Neural cell (in vitro differentiated cells): Measurements from ENCODE around the gene OSM. TPM values are rescaled to one million over a fixed set of nuclear protein-coding genes. Genes with fewer than 3 reads are reported as not detected.

Source experiments
- H2AFZ ChIP-seq: fragments of 200-600, 300-800 bp; sonication (generic), shearing (Covaris generic); 2 replicates; pipeline ENCODE4 v1.6.0; 2014; ENCODE audit warnings: low read depth, mild to moderate bottlenecking, antibody characterized with exemption, low read length, moderate library complexity
- H3F3A ChIP-seq: fragments of 200-600 bp; shearing (Covaris generic); 2 replicates; pipeline ENCODE4 v1.6.1; 2016; ENCODE audit warnings: mild to moderate bottlenecking, moderate library complexity, mixed read lengths, antibody characterized with exemption, low read length; ENCODE audit not compliant: insufficient read depth, poor library complexity, severe bottlenecking
- H3K27ac ChIP-seq: fragments of 200-600, 300-800 bp; sonication (generic), shearing (Covaris generic); 2 replicates; pipeline ENCODE4 v1.5.1; 2014; ENCODE audit warnings: mild to moderate bottlenecking, low read length, moderate library complexity
- H3K27me3 ChIP-seq: fragments of 300-800, 200-600 bp; sonication (generic), shearing (Covaris generic); 2 replicates; pipeline ENCODE4 v1.6.0; 2014; ENCODE audit warnings: mild to moderate bottlenecking, low read depth, low read length, moderate library complexity; ENCODE audit not compliant: insufficient read depth
- H3K36me3 ChIP-seq: fragments of 300-800, 200-600 bp; sonication (generic), shearing (Covaris generic); 2 replicates; pipeline ENCODE4 v1.5.1; 2014; ENCODE audit warnings: mild to moderate bottlenecking, antibody characterized with exemption, low read length, moderate library complexity; ENCODE audit not compliant: insufficient read depth
- H3K4me2 ChIP-seq: fragments of 300-800, 200-600 bp; sonication (generic), shearing (Covaris generic); 2 replicates; pipeline ENCODE4 v1.6.0; 2014; ENCODE audit warnings: mild to moderate bottlenecking, low read length
- H3K4me3 ChIP-seq: fragments of 300-800, 200-600 bp; sonication (generic), shearing (Covaris generic); 2 replicates; pipeline ENCODE4 v1.5.1; 2014; ENCODE audit warnings: mild to moderate bottlenecking, low read length, moderate library complexity
- H3K79me2 ChIP-seq: fragments of 200-600 bp; shearing (Covaris generic); replicated peaks from 2 replicates; pipeline ENCODE4 v1.6.0; 2014; ENCODE audit warnings: mild to moderate bottlenecking, low read length, moderate library complexity; ENCODE audit not compliant: insufficient read depth
- H3K9ac ChIP-seq: fragments of 300-800, 200-600 bp; sonication (generic), shearing (Covaris generic); 2 replicates; pipeline ENCODE4 v1.6.1; 2016; ENCODE audit warnings: mild to moderate bottlenecking, low read length, mixed read lengths
- H3K9me2 ChIP-seq: fragments of 200-600 bp; shearing (Covaris generic); 2 replicates; pipeline ENCODE4 v1.6.1; 2016; ENCODE audit warnings: mild to moderate bottlenecking, low read length, mixed read lengths; ENCODE audit not compliant: insufficient read depth
- H3K9me3 ChIP-seq: fragments of 200-600, 300-800 bp; sonication (generic), shearing (Covaris generic); 2 replicates; pipeline ENCODE4 v1.6.1; 2016; ENCODE audit warnings: mild to moderate bottlenecking, mixed run types, low read length, moderate library complexity, mixed read lengths
- H4K20me1 ChIP-seq: fragments of 200-600 bp; shearing (Covaris generic); 2 replicates; pipeline ENCODE4 v1.6.1; 2016; ENCODE audit warnings: mild to moderate bottlenecking, mixed run types; ENCODE audit not compliant: insufficient read depth
- CTCF ChIP-seq: fragments of 450-650 bp; IDR thresholded peaks from 2 replicates; pipeline ENCODE4 v1.5.1; 2014; ENCODE audit warnings: antibody characterized with exemption, mild to moderate bottlenecking, moderate library complexity; ENCODE audit not compliant: poor library complexity, severe bottlenecking
- EP300 ChIP-seq: fragments of 450-650 bp; conservative IDR thresholded peaks from 2 replicates; pipeline ENCODE4 v1.6.1; 2014; ENCODE audit warnings: antibody characterized with exemption, mild to moderate bottlenecking, moderate library complexity; ENCODE audit not compliant: poor library complexity, severe bottlenecking
- EZH2 ChIP-seq: fragments of 200-600, 300-800 bp; shearing (Covaris generic), sonication (generic); IDR thresholded peaks from 2 replicates; pipeline ENCODE4 v1.6.1; 2014; ENCODE audit warnings: antibody characterized with exemption, low read length, borderline replicate concordance, mild to moderate bottlenecking; ENCODE audit not compliant: insufficient read depth, poor library complexity, severe bottlenecking
- MXI1 ChIP-seq: fragments of 450-650 bp; conservative IDR thresholded peaks from 2 replicates; pipeline ENCODE4 v1.6.1; 2014; ENCODE audit warnings: antibody characterized with exemption, mild to moderate bottlenecking; ENCODE audit not compliant: poor library complexity, severe bottlenecking
- POLR2AphosphoS5 ChIP-seq: IDR thresholded peaks from 2 replicates; pipeline ENCODE4 v1.6.1; 2012
- RAD21 ChIP-seq: fragments of 450-650 bp; conservative IDR thresholded peaks from 2 replicates; pipeline ENCODE4 v1.6.1; 2014; ENCODE audit warnings: antibody characterized with exemption, mild to moderate bottlenecking, moderate library complexity
- REST ChIP-seq: IDR thresholded peaks from 2 replicates; pipeline ENCODE4 v1.6.1; 2012; ENCODE audit warnings: borderline replicate concordance
- SMC3 ChIP-seq: fragments of 450-650 bp; conservative IDR thresholded peaks from 2 replicates; pipeline ENCODE4 v1.6.1; 2014; ENCODE audit warnings: antibody characterized with exemption, mild to moderate bottlenecking, moderate library complexity; ENCODE audit not compliant: poor library complexity
- TAF1 ChIP-seq: IDR thresholded peaks from 2 replicates; pipeline ENCODE4 v1.6.1; 2012; ENCODE audit warnings: low read depth
- polyA plus RNA-seq: library from polyadenylated mRNA; depleted of rRNA; stranded (reverse); fragments of >200 nt; gene quantifications from 2 replicates; pipeline ENCODE4 v1.2.3, GENCODE V29; 2014

OSM gene
- polyA plus RNA-seq, 1 donor from 2014 or later, result not detected

- Histone ChIP-seq H3K4me2 (no peak overlapping the region), H3F3A (no peaks in the 10 kb centered on the region), H3K4me3 (no peak overlapping the region), H3K27ac (no peak overlapping the region), H3K9me3 (no peaks in the 10 kb centered on the region), H2AFZ (no peak overlapping the region), H3K9me2 (no peaks in the 10 kb centered on the region), H3K9ac (no peak overlapping the region), H4K20me1 (no peaks in the 10 kb centered on the region), H3K79me2 (no peaks in the 10 kb centered on the region), H3K36me3 (no peaks in the 10 kb centered on the region), H3K27me3 (no peaks in the 10 kb centered on the region)
- TF ChIP-seq EZH2 (no peak), RAD21 (no peak), TAF1 (no peak), EP300 (no peak), POLR2AphosphoS5 (no peak), MXI1 (no peak), CTCF (no peak), SMC3 (no peak), REST (no peak)
Observed at GRCh38 chr22:30238136-30238535, 28.5 kb downstream of the OSM start.

GRCh38 chr22:30236875-30237274 lies 29.8 kb downstream of the OSM start:
- Histone ChIP-seq H4K20me1 (no peaks in the 10 kb centered on the region), H2AFZ (no peak overlapping the region), H3K9ac (no peak overlapping the region), H3K9me2 (no peaks in the 10 kb centered on the region), H3K4me2 (no peak overlapping the region), H3K27me3 (no peaks in the 10 kb centered on the region), H3K4me3 (no peak overlapping the region), H3K79me2 (no peaks in the 10 kb centered on the region), H3F3A (no peaks in the 10 kb centered on the region), H3K27ac (no peak overlapping the region), H3K9me3 (no peaks in the 10 kb centered on the region), H3K36me3 (no peaks in the 10 kb centered on the region)
- TF ChIP-seq POLR2AphosphoS5 (no peak), EP300 (no peak), CTCF (no peak), REST (no peak)
